HepG2 (cell line): ENCODE results near the gene CDK17. TPM values are rescaled to one million over a fixed set of nuclear protein-coding genes. Genes with fewer than 3 reads are reported as not detected.

Experiments
- ATAC-seq: fragments of 200-7000 bp; cut with Tn5 transposase; 3 replicates; pipeline ENCODE4 v1.9.1; 2020; ENCODE audit warnings: mild to moderate bottlenecking, moderate library complexity
- BruUV-seq: library from RNA; stranded (reverse); fragments of 400-500 nt; replicated peaks from 2 replicates; lab custom pipeline; 2021; lab: Mats Ljungman, UMichigan
- CTCF ChIA-PET: fragments of 300-600 bp; formaldehyde crosslinking; extraction: SDS; loops from one replicate; lab custom pipeline; 2021; ENCODE audit warnings: low total read pairs, inconsistent platforms, low intra/inter-chr PET ratio; lab: Yijun Ruan, JAX
- POLR2A ChIA-PET: fragments of 350-600 bp; sonication (Branson Sonifier 250); formaldehyde crosslinking; loops from one replicate; lab custom pipeline; 2020; ENCODE audit warnings: antibody characterized with exemption, inconsistent platforms; lab: Yijun Ruan, JAX
- DNase-seq: peaks from one replicate; pipeline ENCODE4 v3.0.0-alpha.2; 2015; ENCODE audit warnings: low spot score
- FAIRE-seq: peaks from 3 replicates; lab custom pipeline; 2011; peaks lifted over from hg19 to GRCh38; lab: Jason Lieb, UNC
- H2AFZ ChIP-seq: one replicate; pipeline ENCODE4 v1.6.1; 2011; ENCODE audit warnings: low read length, inconsistent platforms
- H3K27ac ChIP-seq: fragments of 300-600 bp; 3 replicates; pipeline ENCODE4 v1.8.0; 2011; ENCODE audit warnings: mixed run types, mild to moderate bottlenecking, mixed read lengths, low read length, inconsistent platforms; ENCODE audit not compliant: insufficient read depth; ENCODE audit errors: extremely low read length
- H3K27me3 ChIP-seq, 2 experiments: fragments of 200-600 bp in 1 of 2; 2 replicates in 1 of 2; 3 replicates in 1 of 2; pipeline versions ENCODE4 v1.6.0 to v1.8.0; 2011; ENCODE audit warnings: low read length in 2 of 2, mild to moderate bottlenecking in 2 of 2, moderate library complexity in 2 of 2, inconsistent platforms in 1 of 2; ENCODE audit not compliant: insufficient read depth in 2 of 2, control insufficient read depth in 1 of 2
- H3K36me3 ChIP-seq, 2 experiments: fragments of 200-600 bp in 1 of 2; replicated peaks in 1 of 2; 2 replicates in 1 of 2; 3 replicates in 1 of 2; pipeline versions ENCODE4 v1.5.1 to v1.8.0; 2011; ENCODE audit warnings: low read length in 2 of 2, inconsistent platforms in 1 of 2; ENCODE audit not compliant: insufficient read depth in 2 of 2, control insufficient read depth in 1 of 2
- H3K4me1 ChIP-seq: 2 replicates; pipeline ENCODE4 v1.5.1; 2012; ENCODE audit warnings: low read length, inconsistent platforms; ENCODE audit not compliant: insufficient read depth
- H3K4me2 ChIP-seq: 2 replicates; pipeline ENCODE4 v1.6.0; 2011; ENCODE audit warnings: low read depth, low read length, inconsistent platforms
- H3K4me3 ChIP-seq, 3 experiments: fragments of 200-600 bp in 1 of 3; sonication (generic), shearing (Covaris generic) in 1 of 3; replicated peaks in 1 of 3; 2 replicates each; pipeline ENCODE4 v1.5.1; 2011 to 2016; ENCODE audit warnings: low read length in 3 of 3, inconsistent platforms in 2 of 3, low read depth in 2 of 3, mild to moderate bottlenecking in 2 of 3, control low read depth in 1 of 3, mixed read lengths in 1 of 3; ENCODE audit not compliant: insufficient read depth in 1 of 3
- H3K79me2 ChIP-seq: one replicate; pipeline ENCODE4 v1.6.1; 2011; ENCODE audit warnings: low read length, inconsistent platforms; ENCODE audit not compliant: insufficient read depth
- H3K9ac ChIP-seq: 2 replicates; pipeline ENCODE4 v1.6.0; 2011; ENCODE audit warnings: mild to moderate bottlenecking, low read depth, low read length, inconsistent platforms; ENCODE audit not compliant: insufficient read depth
- H3K9me3 ChIP-seq: 2 replicates; pipeline ENCODE4 v1.5.1; 2012; ENCODE audit warnings: mild to moderate bottlenecking, low read length
- H4K20me1 ChIP-seq: 2 replicates; pipeline ENCODE4 v1.6.0; 2011; ENCODE audit warnings: inconsistent platforms, mild to moderate bottlenecking, low read length, moderate library complexity; ENCODE audit not compliant: insufficient read depth
- NFKB2 ChIP-seq: sonication (generic); formaldehyde crosslinking; IDR thresholded peaks from 2 replicates; pipeline ENCODE4 v1.4.0; 2020; ENCODE audit warnings: missing genetic modification reagents, borderline replicate concordance
- NKX3-1 ChIP-seq: sonication (generic); formaldehyde crosslinking; IDR thresholded peaks from 2 replicates; pipeline ENCODE4 v1.5.0; 2020; ENCODE audit warnings: missing genetic modification reagents
- POLR2A ChIP-seq, 2 experiments: IDR thresholded peaks; 2 replicates each; pipeline ENCODE4 v1.6.1; 2011; ENCODE audit warnings: low read depth in 2 of 2, low read length in 2 of 2, mild to moderate bottlenecking in 1 of 2, moderate library complexity in 1 of 2; ENCODE audit not compliant: insufficient read depth in 1 of 2
- RBFOX2 ChIP-seq: fragments of 200-400 bp; formaldehyde crosslinking; IDR thresholded peaks from 2 replicates; pipeline ENCODE4 v1.6.1; 2017; ENCODE audit warnings: low read depth, mild to moderate bottlenecking, low read length
- RFXANK ChIP-seq: IDR thresholded peaks from 2 replicates; pipeline ENCODE4 v1.6.1; 2016
- SNRNP70 ChIP-seq: fragments of 200-400 bp; formaldehyde crosslinking; IDR thresholded peaks from 2 replicates; pipeline ENCODE4 v1.6.1; 2017; ENCODE audit warnings: mild to moderate bottlenecking, low read depth, low read length, moderate library complexity
- SPEN ChIP-seq: sonication (generic); formaldehyde crosslinking; IDR thresholded peaks from 2 replicates; pipeline ENCODE4 v1.5.1; 2020; ENCODE audit warnings: low read depth, mild to moderate bottlenecking, missing genetic modification reagents
- ZFYVE20 ChIP-seq: sonication (generic); formaldehyde crosslinking; IDR thresholded peaks from 2 replicates; pipeline ENCODE4 v1.8.0; 2023; ENCODE audit warnings: low read depth, mild to moderate bottlenecking, moderate library complexity, missing genetic modification reagents, borderline replicate concordance
- ZNF256 ChIP-seq: sonication (generic); formaldehyde crosslinking; conservative IDR thresholded peaks from 2 replicates; pipeline ENCODE4 v1.4.0; 2020; ENCODE audit warnings: missing genetic modification reagents
- ZNF263 ChIP-seq: sonication (generic); formaldehyde crosslinking; IDR thresholded peaks from 2 replicates; pipeline ENCODE4 v1.4.0; 2020; ENCODE audit warnings: missing genetic modification reagents
- ZNF629 ChIP-seq: sonication (generic); formaldehyde crosslinking; conservative IDR thresholded peaks from 2 replicates; pipeline ENCODE4 v1.5.0; 2020; ENCODE audit warnings: missing genetic modification reagents
- ZNF879 ChIP-seq: sonication (generic); formaldehyde crosslinking; IDR thresholded peaks from 2 replicates; pipeline ENCODE4 v1.8.1; 2023; ENCODE audit warnings: missing genetic modification reagents
- WGBS: methylation state at CpG from one replicate; pipeline ENCODE4 v1.1.6; 2017; ENCODE audit warnings: low lambda C conversion rate; 5-methylcytosine and 5-hydroxymethylcytosine counted together
- in situ Hi-C: cut with HindIII; loops from 2 replicates; pipeline ENCODE4 v1.10.0; 2017; ENCODE audit warnings: low pct_unique_long_range_greater_than_20kb; ENCODE audit not compliant: extremely low pct_ligation_motif_present
- intact Hi-C: fragments of 100-400 bp; cut with micrococcal nuclease; formaldehyde crosslinking; loops from one replicate; pipeline ENCODE4 v1.10.0; 2022; ENCODE audit not compliant: unreplicated experiment
- polyA plus RNA-seq, 8 experiments: library from polyadenylated mRNA; depleted of rRNA in 3 of 8; stranded (reverse) in 7 of 8; unstranded in 1 of 8; fragments of >200 nt; fragmentation: Illumina TruSeq in 4 of 8; extraction: Trizol in 4 of 8; gene quantifications; 2 replicates each; pipeline versions ENCODE4 v1.2.1 to v1.2.3, GENCODE V29; 2011 to 2016; ENCODE audit warnings: low read depth in 4 of 8, missing spikeins in 1 of 8, mixed read lengths in 1 of 8; ENCODE audit not compliant: insufficient read depth in 1 of 8
- small RNA-seq, 3 experiments: library from RNA; depleted of rRNA; stranded (forward); fragments of <200 nt; gene quantifications; one replicate each; pipeline ENCODE3, GENCODE V24; 2012; ENCODE audit warnings: low read depth in 2 of 3, low replicate concordance in 1 of 3; ENCODE audit not compliant: insufficient read length in 3 of 3, insufficient read depth in 2 of 3
- total RNA-seq, 5 experiments: library from RNA; depleted of rRNA; stranded (reverse); fragments of >200 nt; fragmentation: Illumina TruSeq; extraction: Trizol; gene quantifications; 2 replicates each; pipeline ENCODE4 v1.2.3, GENCODE V29; 2016; ENCODE audit warnings: low read depth in 1 of 5
- TF ChIP-seq, protein P1 (sequence below): IDR thresholded peaks from 2 replicates; pipeline ENCODE4 v1.6.1; 2016; ENCODE audit warnings: missing compliant biosample characterization, missing genetic modification reagents, borderline replicate concordance

The CDK17 gene
- total and polyA plus RNA-seq, 2 of the 13 experiments (the other 11 are each of a cell fraction or from before 2014, with no cell fraction given): 9.9 to 22.3 TPM

DNA sequence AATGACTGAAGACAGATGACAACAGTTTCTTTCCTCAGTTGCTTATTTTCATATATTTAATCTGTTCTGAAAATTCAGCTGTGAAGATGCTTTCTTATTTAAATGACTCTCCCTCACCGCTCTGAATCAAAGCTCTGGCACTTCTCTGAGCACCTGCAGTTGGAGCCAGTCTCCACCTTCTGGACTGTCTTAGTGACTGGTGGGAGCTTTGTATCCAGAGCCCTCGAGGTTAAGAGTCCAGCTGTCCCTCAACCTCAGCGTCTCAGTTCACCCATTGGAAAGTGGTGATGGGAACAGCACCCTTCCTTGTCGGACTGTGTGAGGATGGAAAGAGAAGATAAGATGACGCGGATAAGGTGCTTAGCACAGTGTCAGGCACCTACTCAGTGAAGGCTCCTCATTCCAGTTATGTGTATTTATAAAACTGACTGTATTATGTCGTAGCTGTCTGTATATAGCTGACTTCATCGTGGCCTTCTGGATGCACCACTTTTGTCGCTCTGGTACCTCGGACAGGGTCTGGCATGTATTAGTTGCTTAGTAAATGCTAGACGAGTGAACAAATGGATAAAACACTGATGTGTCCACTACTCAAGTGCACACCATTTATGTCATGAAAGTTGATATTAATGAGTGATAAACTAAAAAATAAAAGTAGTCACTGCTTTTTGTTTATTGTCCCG, 171.5 kb downstream of the CDK17 start:
- WGBS: 85% methylated on average over 12 of the region's 12 CpGs
- ChIA-PET CTCF (no interaction called here), POLR2A (no interaction called here)
- in situ Hi-C loops: no loop called here
- Histone ChIP-seq H3K9ac (no peak overlapping the region), H4K20me1 (no peaks in the 10 kb centered on the region), H3K27me3 (no peaks in the 10 kb centered on the region), H3K27ac (no peak overlapping the region), H3K36me3 (no peaks in the 10 kb centered on the region), H3K4me2 (no peak overlapping the region), H3K9me3 (no peaks in the 10 kb centered on the region), H3K4me3 (no peak overlapping the region), H3K4me1 (peaks cover 27% of the 10 kb centered on the region), H2AFZ (no peak overlapping the region), H3K79me2 (no peaks in the 10 kb centered on the region)
- TF ChIP-seq ZFYVE20 (CRISPR knock-in tag) (no peak), NFKB2 (CRISPR knock-in tag) (no peak), NKX3-1 (no peak), POLR2A (IDR thresholded peaks at IDR 0.05; ENCODE audit: insufficient read depth in 1 of 2, low read depth in 2 of 2, low read length in 2 of 2) (no peak), ZNF879 (CRISPR knock-in tag) (no peak), ZNF629 (no peak), ZNF263 (no peak), ZNF256 (CRISPR knock-in tag) (no peak), RFXANK (no peak), SPEN (no peak), RBFOX2 (no peak), SNRNP70 (no peak)
- TF ChIP-seq, protein P1, sequence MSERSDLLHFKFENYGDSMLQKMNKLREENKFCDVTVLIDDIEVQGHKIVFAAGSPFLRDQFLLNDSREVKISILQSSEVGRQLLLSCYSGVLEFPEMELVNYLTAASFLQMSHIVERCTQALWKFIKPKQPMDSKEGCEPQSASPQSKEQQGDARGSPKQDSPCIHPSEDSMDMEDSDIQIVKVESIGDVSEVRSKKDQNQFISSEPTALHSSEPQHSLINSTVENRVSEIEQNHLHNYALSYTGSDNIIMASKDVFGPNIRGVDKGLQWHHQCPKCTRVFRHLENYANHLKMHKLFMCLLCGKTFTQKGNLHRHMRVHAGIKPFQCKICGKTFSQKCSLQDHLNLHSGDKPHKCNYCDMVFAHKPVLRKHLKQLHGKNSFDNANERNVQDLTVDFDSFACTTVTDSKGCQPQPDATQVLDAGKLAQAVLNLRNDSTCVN (CRISPR knock-in tag): no peak
- ATAC-seq: no peak
- DNase-seq: no peak
- no TSS peak for BruUV-seq
- no peak for FAIRE-seq
- intact Hi-C loops: no loop called here

Small RNA genes lying within 50 kb of the gene (small RNA-seq; reads per million reads assigned to genes)
- 0 reads per million in 3 experiments for gene RN7SKP11
- 0 reads per million in 3 experiments for gene RNU4-24P

Other genes with a start within 250 kb of the CDK17 start
- gene ELK3, start 206.1 kb downstream of the CDK17 start, total RNA-seq (2016; rRNA removed; fragmentation: Illumina TruSeq; extraction: Trizol): 3.0 and 3.2 TPM in 2 replicates
- 2.4 and 2.9 TPM in 2 replicates for gene ELK3, start 206.1 kb downstream of the CDK17 start, polyA plus RNA-seq (2011; rRNA removed)
- gene CFAP54, start 89.1 kb upstream of the CDK17 start, total RNA-seq (2016; rRNA removed; fragmentation: Illumina TruSeq; extraction: Trizol): not detected in 2 replicates
- gene CFAP54, start 89.1 kb upstream of the CDK17 start, polyA plus RNA-seq (2011; rRNA removed): not detected in 2 replicates